HG03558 (cell line): Measurements from ENCODE around the gene ZFHX2.

Source experiments
- ATAC-seq: cut with Tn5 transposase; IDR thresholded peaks from one replicate; pipeline ENCODE4 v1.9.1; 2021; ENCODE audit warnings: moderate number of reproducible peaks; ENCODE audit not compliant: unreplicated experiment; ENCODE audit errors: extremely low read depth

The ZFHX2 gene

GRCh38 chr14:23481979-23482822 lies 69.4 kb downstream of the ZFHX2 start:
- no peak for ATAC-seq

GRCh38 chr14:23481362-23481970 lies 70.1 kb downstream of the ZFHX2 start:
- ATAC-seq = no peak

- no peak for ATAC-seq
Measured at GRCh38 chr14:23478109-23478759, 73.3 kb downstream of the ZFHX2 start.

GRCh38 chr14:23470947-23471346 lies 80.6 kb downstream of the ZFHX2 start:
- ATAC-seq = no peak
